Measurements from ENCODE around the gene DNAI2.

Gene DNAI2

DNA sequence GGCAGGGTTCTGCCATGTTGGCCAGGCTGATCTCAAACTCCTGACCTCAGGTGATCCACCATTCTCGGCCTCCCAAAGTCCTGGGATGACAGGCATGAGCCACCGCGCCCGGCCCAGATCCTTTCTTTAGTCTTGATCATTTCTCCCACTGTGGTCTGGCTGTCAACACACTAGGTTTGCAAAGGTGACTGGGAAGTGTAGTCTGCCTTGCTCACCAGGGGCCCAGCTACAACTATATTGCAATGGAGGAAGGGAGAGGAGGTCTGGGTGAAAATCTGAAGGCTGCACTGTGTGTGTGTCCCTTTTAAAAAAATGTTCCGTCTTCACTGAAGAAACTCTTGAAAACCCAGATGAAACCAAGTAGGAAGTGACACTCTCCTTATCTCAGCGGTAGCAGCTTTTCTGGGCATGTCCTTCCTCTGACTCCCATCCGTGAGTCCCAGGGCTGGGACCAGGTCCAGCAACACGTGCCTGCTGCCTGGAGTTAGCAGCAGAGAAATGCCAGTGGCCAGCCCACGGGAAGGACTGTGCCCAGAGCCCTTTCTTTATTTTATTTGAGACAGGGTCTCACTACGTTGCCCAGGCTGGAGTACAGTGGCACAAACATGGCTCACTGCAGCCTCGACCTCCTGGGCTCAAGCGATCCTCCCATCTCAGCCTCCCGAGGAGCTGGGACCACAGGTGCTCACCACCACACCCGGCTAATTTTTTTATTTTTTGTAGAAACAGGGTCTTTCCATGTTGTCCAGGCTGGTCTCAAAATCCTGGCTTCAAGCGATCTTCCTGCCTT is 34.1 kb downstream of the DNAI2 start:
- DNase-seq: no peak

DNA sequence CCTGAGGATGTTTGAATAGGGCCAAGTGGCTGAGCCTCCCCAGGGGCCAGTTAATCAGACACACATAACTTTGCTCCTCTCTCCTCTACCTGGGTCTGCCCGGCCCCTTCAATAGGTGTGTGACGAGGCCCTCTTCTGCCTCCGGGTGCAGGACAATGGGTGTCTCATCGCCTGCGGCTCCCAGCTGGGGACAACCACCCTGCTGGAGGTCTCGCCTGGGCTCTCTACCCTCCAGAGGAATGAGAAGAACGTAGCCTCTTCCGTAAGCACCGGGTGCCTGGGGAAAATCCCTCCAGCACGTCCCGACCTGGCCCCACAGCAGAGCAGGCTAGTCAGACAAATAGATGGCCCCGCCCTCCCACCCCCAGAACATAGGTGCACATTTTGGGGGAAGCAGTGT is 35.9 kb downstream of the DNAI2 start:
- no peak for DNase-seq

DNA sequence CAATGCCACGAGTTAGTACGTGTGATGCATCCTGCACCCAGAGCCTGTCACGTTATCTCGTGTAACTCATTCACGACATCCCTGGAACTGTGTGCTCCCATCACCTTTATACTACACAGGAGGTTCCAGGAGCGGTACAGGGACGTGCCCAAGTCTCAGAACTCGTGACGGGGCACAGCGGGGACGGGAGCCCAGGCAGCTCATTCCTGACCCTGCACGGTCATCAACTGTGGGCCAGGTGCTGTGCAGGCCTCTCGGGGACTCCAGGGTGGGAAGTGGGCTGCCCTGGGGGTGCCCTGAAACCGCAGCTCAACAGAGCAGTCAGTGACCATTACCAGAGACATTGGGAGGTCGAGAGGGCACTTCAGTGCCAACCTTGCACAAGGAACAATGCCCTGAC is 40.8 kb downstream of the DNAI2 start:
- DNase-seq: no peak

DNA sequence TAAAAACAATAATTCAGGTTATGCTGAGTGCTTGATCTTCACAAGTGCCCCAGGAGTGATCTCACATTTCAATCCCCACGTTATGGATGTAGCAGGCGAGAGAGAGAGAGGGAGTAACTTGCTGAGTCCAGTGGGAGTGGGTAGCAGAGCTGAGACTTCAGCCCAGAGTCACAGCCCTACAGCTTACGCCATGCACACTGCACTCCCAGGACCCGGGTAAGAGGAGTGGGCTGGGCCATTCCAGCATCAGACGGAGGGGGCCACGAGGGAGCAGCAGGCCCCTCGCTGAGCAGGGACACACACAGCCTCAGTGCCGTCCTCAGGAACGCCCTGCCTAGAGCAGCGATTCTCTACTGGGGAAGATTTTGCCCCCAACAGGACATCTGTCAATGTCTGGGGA is 42.2 kb downstream of the DNAI2 start:
- DNase-seq: no peak

DNA sequence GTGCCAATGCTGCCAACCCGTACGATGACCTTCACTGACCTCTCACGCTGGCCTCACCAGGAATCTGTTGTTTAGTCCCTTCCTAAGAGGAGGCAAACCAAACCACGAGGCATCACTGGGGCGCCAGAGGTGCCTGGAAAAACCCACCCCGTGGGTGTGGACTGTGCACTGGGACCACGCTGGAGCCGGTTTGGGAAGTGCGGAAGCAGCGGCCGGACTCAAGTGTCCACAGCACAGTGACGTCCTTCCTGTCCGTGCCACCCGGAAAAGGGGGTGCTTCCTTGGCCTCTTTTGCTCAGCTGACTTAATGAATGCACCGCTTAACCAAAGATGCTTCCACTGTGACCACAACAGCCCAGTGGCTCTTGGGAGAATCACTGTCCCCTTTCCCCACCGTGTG is 43.0 kb downstream of the DNAI2 start:
- no peak for DNase-seq

DNA sequence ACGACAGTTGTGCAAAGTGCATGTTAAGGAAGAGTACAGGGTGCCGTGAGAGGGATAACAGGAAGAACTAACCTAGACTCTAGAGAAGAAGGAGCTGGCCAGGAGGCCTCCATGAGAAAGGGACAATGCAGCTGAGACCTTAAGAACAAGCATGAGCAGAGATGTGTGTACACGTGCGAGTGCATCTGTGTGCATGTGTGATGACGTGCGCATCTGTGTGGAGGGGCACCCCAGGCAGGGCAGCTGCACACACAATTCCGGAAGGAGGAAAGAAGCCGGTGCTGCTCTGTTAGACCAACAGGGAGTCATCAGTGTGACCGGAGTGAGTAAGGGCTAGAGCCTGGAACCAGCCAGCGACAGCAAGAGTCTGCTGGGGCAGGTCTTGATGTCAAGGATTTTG is 44.4 kb downstream of the DNAI2 start:
- no peak for DNase-seq

DNA sequence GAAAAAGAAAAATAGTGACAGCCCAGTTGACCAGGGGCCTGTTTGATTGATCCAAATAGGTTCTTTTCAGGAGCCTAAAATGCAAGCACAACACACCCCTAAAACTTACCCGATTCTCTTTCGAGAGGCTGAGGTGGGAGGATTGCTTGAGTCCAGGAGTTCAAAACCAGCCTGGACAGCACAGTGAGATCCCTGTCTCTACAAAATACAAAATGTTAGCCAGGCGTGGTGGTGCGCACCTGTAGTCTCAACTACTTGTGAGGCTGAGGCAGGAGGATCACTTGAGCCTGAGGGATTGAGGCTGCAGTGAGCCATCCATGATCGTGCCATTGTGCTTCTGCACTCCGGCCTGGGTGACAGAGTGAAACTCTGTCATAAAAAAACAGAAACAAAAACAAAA is 50.5 kb downstream of the DNAI2 start:
- DNase-seq: no peak

DNA sequence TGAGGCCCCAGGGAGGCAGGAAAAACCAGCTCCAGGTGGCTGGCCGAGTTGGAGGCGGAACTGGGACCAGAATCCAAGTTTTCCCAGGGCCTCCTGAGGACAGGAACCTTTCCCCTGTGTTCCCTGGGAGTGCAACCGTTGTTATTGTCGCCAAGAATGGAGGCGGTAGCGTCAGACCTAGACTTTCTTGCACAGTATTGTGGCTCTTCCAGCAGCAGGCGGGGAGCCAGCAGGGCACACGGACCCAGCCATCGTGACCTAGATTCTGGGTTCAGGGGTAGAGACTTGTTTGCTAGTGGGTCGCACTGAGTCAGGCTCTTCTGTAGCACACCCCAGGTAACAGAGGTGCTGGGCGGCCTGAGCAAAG is 51.3 kb downstream of the DNAI2 start:
- no peak for DNase-seq

DNA sequence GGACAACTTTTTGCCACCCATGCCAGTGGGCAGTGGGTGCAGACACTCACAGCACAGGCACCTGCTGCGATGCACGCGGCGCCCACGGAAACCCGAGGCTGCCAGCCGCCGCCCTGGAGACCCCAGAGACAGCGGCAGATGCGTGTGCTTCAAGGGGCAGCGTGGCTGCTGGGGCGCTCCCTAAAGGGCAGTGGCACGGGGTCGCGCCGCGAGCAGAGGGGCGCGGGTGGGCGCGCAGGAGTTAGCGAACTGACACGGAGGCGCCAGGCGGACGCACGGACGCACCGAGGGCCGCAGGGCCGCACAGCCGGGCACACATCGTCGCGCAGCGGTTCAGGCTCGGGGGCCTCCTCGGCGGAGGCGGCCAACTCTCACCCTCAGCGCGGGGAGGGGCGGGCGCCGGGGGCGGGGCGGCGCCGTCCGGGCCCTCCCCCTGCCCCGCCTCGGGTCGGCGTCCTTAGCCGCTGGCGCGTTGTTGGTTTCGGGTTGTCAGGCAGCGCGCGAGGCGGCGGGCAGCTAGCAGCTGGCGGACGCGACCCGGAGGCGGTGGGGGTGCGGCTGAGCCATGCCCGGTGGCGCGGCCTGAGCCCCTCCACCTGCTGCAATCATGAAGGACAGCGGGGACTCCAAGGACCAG is 51.8 kb downstream of the DNAI2 start, which contains the start of gene KIF19:
Gene KIF19, plus strand, starts transcription at position 484 of the 637 bp plus-strand sequence. Its CDS starts 124 bp downstream, at position 608.
- peak; percentile 13 for DNase-seq

DNA sequence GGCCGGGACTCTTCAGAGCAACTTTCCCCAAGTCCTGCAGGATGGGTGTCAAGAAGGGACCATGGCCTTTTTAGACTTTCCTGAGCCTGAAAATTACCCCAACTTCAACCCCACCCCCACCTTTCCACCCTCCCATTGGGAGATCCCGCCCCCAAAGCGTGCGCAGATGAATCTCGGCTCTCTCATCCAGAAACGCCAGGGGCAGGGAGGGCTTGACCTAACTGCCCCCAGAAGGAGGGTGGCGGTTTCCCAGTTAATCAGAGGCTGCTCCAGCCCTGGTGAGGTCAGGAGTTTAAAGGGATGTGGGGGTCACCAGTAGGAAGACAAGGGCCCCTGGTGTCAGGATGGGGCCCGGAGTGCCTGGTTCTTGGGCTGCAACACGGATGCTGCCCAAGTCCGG is 52.5 kb downstream of the DNAI2 start:
- no peak for DNase-seq

DNA sequence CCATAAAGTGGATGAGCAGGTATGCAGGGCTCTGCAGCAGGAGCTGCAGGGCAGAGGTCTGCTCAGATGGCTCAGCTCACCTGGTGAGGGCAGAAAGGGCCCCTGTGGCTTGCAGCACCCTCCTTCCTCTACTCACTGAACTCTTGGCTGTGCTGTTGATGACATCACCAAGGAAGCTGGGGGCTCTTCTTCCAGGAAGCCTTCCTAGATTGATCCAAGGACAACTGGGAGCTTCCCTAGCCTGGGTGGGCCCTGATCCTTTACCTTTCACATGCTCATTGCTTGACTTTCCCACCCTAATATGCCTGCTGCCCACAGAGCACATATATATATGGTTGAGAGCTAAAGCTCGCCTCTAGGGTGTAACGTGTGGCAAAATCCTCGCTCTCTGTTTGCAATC is 54.5 kb downstream of the DNAI2 start:
- no peak for DNase-seq

DNA sequence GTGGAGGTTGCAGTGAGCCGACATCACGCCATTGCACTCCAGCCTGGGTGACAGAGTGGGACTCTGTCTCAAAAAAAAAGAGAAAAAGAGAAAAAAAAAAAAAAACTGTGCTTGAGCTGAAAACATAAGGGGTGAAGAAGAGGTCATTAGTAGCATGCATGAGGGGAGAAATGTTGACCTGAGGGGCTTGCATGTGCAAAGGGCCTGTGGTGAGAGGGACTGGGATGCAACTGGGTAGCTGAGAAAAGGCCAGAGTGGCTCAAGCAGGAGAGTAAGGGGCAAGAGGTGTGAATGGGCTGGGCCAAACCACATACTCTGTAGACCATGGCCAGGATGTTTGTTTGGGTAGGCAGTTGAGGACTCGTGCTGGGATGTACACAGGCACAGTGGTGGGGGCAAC is 55.3 kb downstream of the DNAI2 start:
- DNase-seq: no peak

DNA sequence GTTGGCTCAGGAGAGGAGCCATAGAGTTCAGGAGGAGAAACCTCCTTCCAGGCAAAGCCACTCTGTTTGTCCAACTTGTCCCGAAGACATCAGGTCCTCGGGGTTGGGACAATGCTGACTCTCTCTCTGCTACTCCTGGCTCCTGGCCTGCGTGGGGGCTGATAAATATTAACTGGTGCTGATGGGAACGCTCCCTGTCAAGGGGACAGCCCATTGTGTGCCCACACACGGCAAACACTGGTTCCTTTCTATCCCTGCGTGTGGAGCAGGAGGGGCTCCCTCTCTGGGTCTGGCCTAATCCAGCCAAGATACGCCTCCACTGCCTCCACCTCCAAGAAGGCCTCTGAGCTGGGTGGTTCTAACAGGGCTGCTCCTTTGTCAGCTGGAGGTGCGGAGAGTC is 56.4 kb downstream of the DNAI2 start:
- DNase-seq: no peak

DNA sequence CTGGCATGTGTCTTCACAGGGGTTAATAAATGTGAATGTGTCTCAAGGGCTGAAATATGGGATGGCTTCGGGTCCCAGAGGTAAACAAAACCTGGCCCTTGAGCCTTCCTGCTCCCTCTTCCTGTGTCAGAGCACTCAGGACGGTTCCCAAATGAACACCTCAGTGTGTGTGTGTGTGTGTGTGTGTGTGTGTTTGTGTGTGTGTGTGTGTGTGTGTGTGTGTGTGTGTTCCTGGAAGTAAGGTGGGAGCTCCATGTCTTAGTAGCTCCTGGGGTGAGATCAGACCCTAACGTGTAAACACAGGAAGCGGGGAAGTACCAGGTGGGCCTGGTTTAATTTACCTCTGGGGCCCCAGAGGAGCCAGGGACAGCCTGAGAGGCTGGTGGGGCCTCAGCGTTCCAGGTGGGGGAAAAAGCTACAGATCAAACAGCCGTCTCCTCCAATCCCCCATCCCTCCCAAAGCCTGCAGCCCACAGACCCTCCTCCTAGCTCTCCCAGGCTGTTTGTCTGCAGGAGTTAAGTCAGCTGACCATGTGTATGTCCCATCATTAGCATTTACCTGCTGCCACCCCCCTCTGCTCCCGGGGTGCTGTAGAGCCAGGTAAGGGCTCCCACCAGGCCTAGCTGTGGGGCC is 58.1 kb downstream of the DNAI2 start:
- DNase-seq: no peak

DNA sequence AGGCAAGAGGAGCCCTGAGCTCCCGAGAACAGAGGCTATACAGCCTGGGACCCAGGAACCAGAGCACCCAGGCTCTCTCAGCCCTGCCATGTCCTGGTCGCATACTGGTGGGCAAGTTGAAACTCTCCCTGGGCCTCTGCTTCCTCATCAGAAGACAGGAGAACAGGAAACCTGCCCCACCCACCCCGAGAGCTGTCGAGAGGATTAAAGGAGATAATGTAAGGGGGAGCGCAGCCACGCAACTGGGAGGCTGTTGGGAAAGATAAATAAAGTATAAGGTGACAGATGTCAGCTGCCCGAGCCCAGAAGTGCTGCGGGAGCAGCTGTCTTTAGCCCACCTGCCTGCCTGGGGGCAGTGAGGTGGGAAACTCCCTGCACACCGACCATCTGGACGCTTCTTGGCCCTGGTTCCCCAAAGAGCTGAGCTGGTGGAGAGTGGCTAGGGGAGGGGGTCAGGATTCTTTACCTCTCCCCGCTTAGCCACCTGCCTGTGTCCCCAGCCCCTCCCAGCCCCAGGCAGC is 58.8 kb downstream of the DNAI2 start:
- DNase-seq: no peak

DNA sequence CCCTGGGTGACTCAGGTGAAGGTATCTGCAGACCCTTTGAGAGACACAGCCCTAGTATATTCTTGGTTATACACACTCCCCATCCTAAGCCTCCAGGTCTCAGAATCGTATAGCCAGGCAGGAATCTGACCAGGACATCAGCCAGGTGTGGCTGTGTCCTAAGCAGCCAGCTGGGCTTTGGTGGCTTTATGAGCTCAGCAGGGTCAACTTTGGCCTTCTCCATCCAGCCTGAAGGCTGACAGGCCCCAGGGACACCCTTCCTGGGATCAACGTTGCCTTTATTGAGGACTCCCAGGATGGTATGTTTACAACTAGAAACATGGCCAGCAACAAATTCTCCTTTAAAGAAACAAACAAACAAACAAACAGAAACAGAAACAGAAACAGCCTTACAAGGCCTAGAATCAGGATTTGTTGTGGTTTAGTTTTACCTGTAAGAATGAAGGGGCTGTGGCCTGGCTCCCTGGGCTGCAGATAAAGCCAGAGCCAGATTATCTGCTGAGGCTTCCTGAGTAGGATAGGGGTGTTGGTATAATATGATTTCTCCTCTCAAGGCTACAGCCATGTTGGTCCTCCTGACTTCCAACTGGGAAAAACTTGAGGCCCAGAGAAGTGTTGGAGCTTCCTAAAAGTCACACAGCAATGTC is 60.5 kb downstream of the DNAI2 start:
- no peak for DNase-seq

DNA sequence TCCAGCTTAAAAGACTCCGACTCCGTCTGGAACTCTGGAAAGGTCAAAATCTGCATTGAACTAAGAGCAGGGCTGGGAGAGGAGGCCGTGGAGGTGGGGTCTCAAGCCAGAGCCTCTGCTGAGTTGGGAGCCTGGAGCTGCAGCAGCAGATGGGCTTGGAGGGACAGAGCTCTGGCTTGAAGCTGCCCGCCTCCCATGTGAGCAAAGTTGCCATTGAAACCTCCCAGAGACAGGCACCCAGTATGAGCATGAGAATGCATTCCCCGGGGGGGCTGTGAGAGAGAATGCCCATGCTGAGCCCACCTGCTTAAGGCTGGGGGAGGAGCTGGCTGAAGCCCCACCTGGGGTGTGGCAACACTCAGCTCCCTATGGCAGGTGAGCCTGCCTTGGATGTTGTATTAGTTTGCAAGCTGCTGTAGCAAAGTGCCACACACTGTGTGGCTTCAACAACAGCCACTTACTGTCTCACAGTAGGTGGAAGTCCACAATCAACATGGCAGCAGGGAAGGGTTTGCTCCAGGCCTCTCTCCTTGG is 61.6 kb downstream of the DNAI2 start:
- no peak for DNase-seq

DNA sequence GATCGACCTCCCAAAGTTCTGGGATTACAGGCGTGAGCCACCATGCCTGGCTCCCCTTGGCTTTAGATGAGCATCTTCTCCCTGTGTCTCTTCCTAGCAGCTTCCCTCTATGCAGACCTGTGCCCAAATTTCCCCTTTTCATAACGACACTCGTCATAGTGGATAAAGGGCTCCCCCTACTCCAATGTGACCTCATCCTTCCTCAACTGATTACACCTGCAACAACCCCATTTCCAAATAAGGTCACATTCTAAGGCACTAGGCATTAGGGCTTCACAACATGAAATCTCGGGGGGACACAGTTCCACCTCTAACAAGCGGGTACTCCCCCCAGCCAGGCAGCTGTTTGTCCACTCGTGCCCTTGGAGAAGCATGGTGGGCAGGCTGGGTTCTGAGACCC is 62.3 kb downstream of the DNAI2 start:
- no peak for DNase-seq

DNA sequence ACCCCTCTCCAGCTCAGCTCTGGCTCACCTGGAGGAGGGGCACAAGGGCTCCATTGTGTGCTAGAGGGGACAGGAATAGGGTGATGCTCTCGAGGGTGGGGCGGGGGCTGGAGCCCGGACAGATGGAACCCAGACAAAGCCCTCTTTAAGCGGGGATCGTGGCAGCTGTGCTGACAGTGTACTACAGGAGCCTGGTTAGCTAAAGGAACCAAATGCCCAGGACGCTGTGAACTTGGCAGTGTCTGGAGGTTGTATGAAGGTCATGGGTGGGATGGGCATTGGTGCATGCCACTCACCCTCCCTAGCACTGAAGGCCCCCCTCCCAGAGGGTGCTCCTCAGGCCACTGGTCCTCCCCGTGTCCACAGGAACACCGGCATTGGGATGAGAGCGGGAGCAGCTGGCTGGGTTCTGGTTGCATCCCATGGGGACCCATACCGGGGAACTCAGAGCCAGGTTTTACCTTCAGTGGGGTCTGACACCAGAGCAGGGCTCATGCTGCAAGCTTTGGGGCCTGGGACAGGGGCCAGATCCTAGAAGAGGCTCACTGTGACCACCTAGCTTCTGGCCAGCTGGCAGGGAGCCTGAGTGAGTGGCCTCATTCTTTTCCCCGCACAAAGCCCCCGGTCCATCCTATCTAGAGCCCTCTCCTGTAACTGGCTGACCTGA is 63.9 kb downstream of the DNAI2 start:
- DNase-seq: no peak

DNA sequence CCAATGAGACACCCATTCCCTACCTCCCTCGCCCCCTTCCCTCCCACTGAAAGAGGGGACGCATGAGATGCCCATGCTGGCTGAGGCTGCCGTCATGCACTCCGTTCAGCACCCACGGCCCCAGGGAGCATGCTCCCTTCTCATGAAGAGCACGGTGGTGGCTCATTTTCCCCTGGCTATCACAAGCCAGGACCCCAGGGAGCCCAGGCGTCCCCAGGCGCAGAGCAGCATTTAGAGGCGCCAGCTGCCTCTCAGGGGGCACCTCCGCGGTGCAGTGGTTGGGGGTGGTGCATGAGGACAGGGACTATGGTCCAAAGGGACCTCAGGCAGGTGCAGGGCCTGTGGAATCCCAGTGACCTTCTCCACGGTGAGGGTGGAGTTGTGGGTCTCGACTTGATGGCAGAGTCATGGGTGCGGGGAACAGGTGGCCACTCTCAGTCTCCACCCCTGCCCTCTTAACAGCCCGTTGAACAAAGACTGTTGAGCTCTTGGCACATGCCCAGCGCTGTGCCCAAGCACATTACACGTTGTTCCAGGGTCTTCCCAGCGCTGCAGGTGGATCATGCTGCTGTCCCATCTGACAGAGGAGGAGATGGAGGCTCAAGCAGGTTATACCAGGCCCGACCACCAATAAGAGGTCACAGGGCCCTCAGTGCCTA is 65.6 kb downstream of the DNAI2 start:
- DNase-seq: no peak

DNA sequence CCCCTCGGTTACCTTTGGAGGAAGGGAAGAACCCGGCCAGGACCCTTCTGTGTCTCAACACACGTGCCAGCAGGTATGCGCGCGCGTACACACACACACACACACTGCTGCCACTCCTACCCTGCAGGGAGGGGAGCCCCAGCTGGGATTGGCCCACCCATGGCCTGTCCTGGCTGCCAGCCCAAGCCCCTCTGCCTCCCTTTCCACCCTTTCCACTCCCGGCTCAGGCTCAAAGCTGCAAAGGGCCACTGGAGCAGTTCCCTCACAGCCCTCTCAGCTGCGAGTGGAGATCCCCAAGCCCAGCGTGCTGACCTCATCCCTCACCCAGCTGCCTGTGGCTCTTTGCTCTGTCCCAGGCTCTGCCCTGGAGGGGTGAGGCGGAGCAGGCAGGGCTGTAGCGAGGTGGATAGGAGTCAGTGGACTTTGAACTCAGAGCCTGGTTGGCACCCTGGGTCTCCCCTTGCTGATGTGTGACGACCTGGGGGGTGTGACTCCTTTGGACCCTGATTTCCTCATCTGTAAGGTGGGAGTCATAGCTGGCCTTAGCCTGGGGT is 66.5 kb downstream of the DNAI2 start:
- DNase-seq: no peak

DNA sequence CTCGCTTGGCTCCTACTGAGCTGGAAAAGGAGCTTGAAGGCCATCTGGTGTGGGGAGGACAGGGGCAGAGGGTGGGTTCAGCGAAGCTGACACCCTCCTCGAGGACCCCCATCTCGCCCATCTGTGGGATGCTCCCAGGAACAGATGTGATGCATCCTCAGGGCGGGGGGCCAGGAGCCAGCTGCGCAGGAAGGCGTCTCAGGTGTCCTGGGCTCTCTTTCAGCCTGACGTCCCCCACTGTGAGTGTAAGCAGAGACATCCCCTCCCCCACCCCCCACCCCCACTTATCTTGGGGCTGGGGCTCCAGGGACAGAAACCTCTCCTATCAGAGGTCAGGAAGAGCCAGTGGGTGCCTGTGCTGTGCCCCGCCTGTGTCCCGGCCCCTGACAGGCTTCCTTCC is 68.2 kb downstream of the DNAI2 start:
- no peak for DNase-seq
